ENCODE measurements around the gene CLTRN.

- TF ChIP-seq GATA2 (IDR thresholded peaks at IDR 0.05; ENCODE audit: low read depth, low read length): no peak
- no peak for TF ChIP-seq GATA3 (IDR thresholded peaks at IDR 0.05; ENCODE audit: low read depth, low read length)
Measured at GRCh38 chrX:15664487-15665444, at the start of gene CLTRN.

Measured in SH-SY5Y (cell line).